Effector memory CD4-positive, alpha-beta T cell (primary cell): ENCODE data around the gene TBC1D2B.

Experiments used
- DNase-seq, 3 donors: peaks; one replicate each; pipeline ENCODE4 v3.0.0-alpha.2; 2020
- H3K27ac ChIP-seq: 2 replicates; pipeline ENCODE4 v1.7.0; 2013; ENCODE audit warnings: mild to moderate bottlenecking, low read length, moderate library complexity; ENCODE audit not compliant: insufficient read depth, poor library complexity, severe bottlenecking
- H3K27me3 ChIP-seq: replicated peaks from 2 replicates; pipeline ENCODE4 v1.7.0; 2013; ENCODE audit warnings: mild to moderate bottlenecking, low read length; ENCODE audit not compliant: insufficient read depth, control insufficient read depth, poor library complexity, severe bottlenecking
- H3K36me3 ChIP-seq: 2 replicates; pipeline ENCODE4 v1.7.0; 2013; ENCODE audit warnings: mild to moderate bottlenecking, low read length, moderate library complexity; ENCODE audit not compliant: control insufficient read depth, insufficient read depth
- H3K4me1 ChIP-seq: 2 replicates; pipeline ENCODE4 v1.7.0; 2013; ENCODE audit warnings: low read length, mild to moderate bottlenecking; ENCODE audit not compliant: control insufficient read depth, insufficient read depth, poor library complexity, severe bottlenecking
- H3K4me3 ChIP-seq: 2 replicates; pipeline ENCODE4 v1.7.0; 2013; ENCODE audit warnings: low read length, low read depth, mild to moderate bottlenecking; ENCODE audit not compliant: insufficient read depth, poor library complexity, severe bottlenecking
- H3K9me3 ChIP-seq: 2 replicates; pipeline ENCODE4 v1.7.0; 2013; ENCODE audit warnings: mild to moderate bottlenecking, low read length, moderate library complexity; ENCODE audit not compliant: control insufficient read depth

Gene TBC1D2B

DNA sequence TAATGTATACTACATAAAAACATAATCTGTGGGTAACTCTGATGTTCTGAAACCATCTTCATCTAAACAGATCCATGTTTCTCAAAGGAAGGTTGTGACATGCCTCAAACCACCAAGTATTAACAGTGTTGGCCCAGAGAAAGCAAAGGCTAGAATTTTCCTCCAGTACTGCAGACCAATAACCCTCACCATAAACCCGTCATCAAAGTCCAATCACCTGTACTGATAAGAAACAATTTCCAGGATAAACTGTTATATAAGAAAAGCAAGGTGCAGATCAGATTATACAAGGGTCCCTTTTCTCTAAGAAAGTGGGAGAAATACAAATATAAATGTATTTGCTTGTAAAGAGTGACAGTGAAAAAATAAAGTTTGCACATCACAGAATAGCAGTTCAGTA, 32.3 kb downstream of the TBC1D2B start:
- peaks cover 82% of the 10 kb centered on the region for H3K4me1 ChIP-seq
- H3K9me3 ChIP-seq: no peaks in the 10 kb centered on the region
- H3K36me3 ChIP-seq: peaks cover 17% of the 10 kb centered on the region
- no peak overlapping the region for H3K4me3 ChIP-seq
- no peak for DNase-seq
- no peaks in the 10 kb centered on the region for H3K27me3 ChIP-seq
- peak overlapping the region; percentile 47 for H3K27ac ChIP-seq

DNA sequence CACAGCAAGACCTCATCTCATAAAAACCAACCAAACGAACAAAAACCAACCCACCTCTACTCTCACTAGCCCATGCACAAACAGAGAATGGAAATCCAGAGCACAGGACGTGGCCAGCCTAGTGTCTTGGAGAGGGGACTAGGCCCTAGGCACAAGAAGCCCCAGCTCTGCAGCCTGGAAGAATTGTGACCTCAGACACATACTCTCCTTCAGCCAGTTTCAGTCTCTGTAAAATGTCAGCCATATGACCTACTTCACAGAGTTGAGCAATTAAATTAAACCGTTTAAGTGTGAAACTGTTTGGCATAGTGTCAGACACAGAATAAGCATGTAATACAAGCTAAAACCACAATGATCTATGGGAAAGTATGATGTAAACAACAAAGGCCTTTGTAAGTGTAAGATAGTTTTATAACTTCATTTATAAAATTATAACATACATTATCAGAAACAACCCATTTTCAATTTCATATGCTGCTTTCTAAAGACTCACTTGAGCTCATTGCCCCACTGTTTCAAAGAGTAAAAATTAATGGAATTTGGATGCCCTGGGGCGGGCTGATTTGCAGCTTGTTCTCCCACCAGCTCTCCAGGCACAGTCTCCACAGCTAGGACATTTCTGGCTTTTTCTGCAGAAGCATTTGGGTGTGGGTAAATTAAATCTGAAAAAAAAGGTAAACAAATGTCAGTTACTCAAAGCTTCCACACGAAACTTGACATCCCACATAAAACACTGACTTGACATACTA, 32.9 kb downstream of the TBC1D2B start:
- no peak overlapping the region for H3K4me3 ChIP-seq
- H3K4me1 ChIP-seq: peaks cover 82% of the 10 kb centered on the region
- no peaks in the 10 kb centered on the region for H3K9me3 ChIP-seq
- DNase-seq: peak in 1 of 3 donors; percentile 26
- no peaks in the 10 kb centered on the region for H3K27me3 ChIP-seq
- H3K36me3 ChIP-seq: peaks cover 17% of the 10 kb centered on the region
- H3K27ac ChIP-seq: peak overlapping the region; percentile 47

DNA sequence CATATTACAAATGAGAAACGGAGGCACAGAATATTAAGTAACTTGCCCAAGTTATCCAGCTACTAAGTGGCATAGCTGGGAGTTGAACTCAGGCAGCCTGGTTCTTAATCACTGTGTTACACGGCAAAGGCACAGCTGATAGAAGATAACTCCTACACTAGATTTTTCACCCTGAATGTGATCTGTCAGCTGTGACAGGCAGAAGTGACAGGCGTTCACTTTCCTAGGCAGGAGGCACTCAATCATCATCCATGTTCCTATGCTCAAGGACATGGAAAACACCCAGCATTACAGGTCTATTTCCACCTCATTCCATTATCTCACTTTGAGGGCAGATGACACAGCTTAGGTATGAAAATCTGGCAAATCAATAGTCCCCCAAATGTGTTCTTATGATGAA, 35.6 kb downstream of the TBC1D2B start:
- H3K4me3 ChIP-seq: no peak overlapping the region
- H3K27ac ChIP-seq: no peak overlapping the region
- peaks cover 79% of the 10 kb centered on the region for H3K4me1 ChIP-seq
- H3K9me3 ChIP-seq: no peaks in the 10 kb centered on the region
- H3K36me3 ChIP-seq: peaks cover 17% of the 10 kb centered on the region
- DNase-seq: no peak
- no peaks in the 10 kb centered on the region for H3K27me3 ChIP-seq

DNA sequence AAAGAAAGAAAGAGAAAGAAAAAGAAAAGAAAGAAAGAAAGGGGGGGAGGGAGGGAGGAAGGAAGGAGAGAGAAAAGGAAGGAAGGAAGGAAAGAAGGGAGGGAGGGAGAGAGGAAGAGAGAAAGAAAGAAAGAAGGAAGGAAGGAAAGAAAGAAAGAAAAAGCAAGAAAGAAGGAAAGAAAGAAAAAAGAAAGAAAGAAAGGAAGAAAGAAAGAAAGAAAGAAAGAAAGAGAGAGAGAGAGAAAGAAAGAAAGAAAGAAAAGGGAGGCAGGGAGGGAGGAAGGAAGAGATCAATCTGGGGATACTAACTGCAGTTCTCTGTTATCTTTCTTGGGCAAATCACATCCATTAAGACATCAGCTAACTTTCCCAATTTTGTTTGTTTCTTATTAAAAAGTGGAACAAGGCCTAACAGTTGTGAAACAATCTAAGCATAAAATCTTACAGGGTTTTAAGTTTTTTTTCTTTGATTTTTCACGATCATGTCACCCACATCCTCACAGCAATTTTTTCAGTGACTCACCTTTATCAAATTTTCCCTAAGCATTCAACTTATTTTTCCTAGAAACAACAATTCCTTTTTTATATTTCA, 36.8 kb downstream of the TBC1D2B start:
- Histone ChIP-seq H3K27ac (peak overlapping the region; percentile 37), H3K27me3 (no peaks in the 10 kb centered on the region), H3K4me3 (no peak overlapping the region), H3K36me3 (peaks cover 17% of the 10 kb centered on the region), H3K4me1 (peaks cover 79% of the 10 kb centered on the region), H3K9me3 (no peaks in the 10 kb centered on the region)
- DNase-seq: no peak

DNA sequence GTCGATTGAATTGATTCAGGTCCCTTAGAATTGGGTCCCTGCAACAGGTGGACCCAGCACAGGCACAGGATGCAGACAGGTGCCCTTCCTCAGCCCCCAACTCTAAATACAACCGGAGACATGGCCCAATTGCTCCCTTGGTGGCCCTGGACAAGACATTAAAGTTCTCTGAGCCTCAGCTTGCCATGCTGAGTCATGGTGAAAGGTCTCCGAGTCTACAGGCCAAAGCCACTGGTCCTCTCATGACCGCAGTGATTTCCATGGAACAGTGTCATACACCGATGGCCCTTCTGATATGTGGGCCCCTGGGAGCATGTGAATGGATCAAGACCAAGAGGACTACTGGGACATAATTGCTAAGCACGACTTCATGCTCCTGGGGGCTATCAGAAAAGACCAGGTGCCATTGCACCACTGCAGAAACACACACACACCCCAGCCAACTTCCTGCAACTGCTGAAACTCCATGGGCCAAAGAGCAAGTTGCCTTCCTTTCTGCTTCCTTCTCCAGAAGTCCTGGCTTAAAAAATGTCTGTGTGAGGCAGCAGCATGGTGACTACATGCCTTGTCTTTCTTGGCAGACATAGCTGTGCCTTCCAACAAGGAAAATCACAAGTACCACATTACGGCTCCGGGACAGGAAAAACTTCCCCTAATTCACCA, 38.8 kb downstream of the TBC1D2B start:
- H3K9me3 ChIP-seq: no peaks in the 10 kb centered on the region
- peaks cover 82% of the 10 kb centered on the region for H3K4me1 ChIP-seq
- peaks cover 14% of the 10 kb centered on the region for H3K36me3 ChIP-seq
- H3K27ac ChIP-seq: peak overlapping the region; percentile 40
- H3K27me3 ChIP-seq: no peaks in the 10 kb centered on the region
- no peak overlapping the region for H3K4me3 ChIP-seq
- no peak for DNase-seq

DNA sequence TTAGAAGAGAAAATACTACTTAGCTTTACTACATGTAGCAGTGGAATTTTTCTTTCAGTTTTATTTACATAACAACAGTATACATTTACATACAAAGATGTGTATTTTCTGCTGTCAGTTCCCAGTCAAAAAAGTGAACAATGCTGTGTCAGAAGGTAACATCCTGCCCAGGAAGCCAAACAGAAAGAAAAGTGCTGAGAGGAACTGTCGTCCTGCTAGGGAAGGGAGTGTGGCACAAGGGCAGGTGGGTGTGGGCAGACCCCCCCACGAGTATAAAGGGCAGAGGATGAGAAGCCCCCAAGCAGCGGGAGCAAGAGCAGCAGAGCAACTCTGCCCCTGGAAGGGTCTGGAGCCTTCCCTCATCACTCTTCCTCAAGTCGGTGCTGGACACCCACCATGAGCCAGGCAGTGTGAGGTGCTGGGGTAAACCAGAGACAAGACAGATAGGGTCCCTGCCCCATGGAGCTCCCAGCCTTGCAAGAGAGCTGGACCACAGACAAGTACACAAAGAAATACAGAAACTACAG, 39.7 kb downstream of the TBC1D2B start:
- peaks cover 7% of the 10 kb centered on the region for H3K36me3 ChIP-seq
- no peaks in the 10 kb centered on the region for H3K9me3 ChIP-seq
- no peaks in the 10 kb centered on the region for H3K27me3 ChIP-seq
- DNase-seq: no peak
- no peak overlapping the region for H3K4me3 ChIP-seq
- peak overlapping the region; percentile 40 for H3K27ac ChIP-seq
- peaks cover 78% of the 10 kb centered on the region for H3K4me1 ChIP-seq

DNA sequence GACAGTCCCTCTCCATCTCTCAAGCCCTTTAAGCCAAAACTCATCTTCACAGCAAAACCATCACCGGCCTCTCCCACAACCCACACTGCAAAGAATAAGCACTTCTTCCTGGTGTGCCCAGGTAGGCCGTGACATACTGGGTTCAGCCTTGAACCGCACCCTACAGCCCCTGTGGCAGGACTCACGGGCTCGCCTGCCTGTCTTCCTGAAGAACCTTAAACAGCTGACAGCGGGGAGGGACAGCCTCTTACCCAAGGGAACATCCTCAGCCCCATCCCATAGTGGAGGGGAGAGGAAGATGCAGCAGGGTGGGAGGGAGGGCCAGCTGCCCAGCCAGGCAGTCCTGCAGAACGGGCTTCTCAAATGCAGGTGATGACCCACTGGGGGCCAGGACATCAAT, 40.2 kb downstream of the TBC1D2B start:
- Histone ChIP-seq H3K27me3 (no peaks in the 10 kb centered on the region), H3K9me3 (no peaks in the 10 kb centered on the region), H3K36me3 (peaks cover 1% of the 10 kb centered on the region), H3K4me3 (no peak overlapping the region), H3K27ac (no peak overlapping the region), H3K4me1 (peaks cover 73% of the 10 kb centered on the region)
- DNase-seq: no peak

DNA sequence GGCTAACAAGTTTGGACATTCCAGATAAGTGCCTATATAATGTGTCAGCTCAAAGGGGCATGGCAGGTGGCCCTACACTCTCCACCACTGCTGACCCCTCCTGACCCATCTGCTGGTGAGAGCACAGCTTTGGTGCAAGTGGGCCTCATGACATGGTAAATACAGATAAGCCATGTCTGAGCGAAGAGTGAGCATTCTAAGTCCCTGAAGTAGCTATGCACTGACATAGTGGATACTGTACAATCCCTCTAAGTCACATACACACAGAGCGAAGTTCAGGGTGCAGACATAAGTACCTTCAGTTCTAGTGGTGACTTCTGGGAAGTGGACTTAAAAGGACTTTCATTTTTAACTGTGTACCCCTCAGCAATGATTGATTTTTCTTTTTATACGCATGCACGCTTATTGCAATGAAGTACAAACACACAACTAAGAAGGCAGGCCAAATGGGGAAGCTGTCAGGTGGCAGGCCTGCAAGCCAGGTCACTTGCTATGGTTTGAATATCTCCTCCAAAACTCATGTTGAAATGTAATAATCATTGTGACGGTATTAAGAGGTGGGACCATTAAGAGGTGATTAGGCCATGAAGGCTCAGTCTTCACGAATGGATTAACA, 41.5 kb downstream of the TBC1D2B start:
- no peaks in the 10 kb centered on the region for H3K27me3 ChIP-seq
- H3K27ac ChIP-seq: peak overlapping the region; percentile 77
- H3K4me1 ChIP-seq: peaks cover 70% of the 10 kb centered on the region
- no peaks in the 10 kb centered on the region for H3K36me3 ChIP-seq
- H3K4me3 ChIP-seq: no peak overlapping the region
- H3K9me3 ChIP-seq: no peaks in the 10 kb centered on the region
- no peak for DNase-seq

DNA sequence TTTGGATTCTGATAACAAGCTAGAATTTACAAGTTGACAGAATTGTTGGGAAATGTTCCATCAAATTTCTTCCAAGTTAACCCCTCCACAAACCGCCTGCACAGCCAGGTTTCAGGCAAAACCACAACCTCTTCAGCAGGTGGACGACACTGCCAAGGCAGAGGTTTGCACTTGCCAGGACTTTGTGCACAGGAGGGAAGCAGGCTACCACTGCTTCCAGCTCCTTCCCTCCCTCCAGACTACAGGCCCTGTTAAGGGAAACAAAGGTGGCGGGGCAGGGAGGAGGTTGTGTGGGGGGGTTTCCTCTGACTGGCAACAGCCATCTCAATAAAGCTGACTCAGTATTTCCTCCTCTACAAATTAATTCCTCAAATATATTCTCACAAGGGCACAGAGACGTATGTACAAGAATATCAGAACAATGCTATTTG, 42.2 kb downstream of the TBC1D2B start:
- peaks cover 68% of the 10 kb centered on the region for H3K4me1 ChIP-seq
- peak in 2 of 3 donors; percentile 32 to 53 for DNase-seq
- no peak overlapping the region for H3K4me3 ChIP-seq
- no peaks in the 10 kb centered on the region for H3K27me3 ChIP-seq
- H3K27ac ChIP-seq: peak overlapping the region; percentile 77
- H3K9me3 ChIP-seq: no peaks in the 10 kb centered on the region
- no peaks in the 10 kb centered on the region for H3K36me3 ChIP-seq
